Uterus (tissue), 2 donors: ENCODE results near the gene KRT84.

ENCODE experiments used
- POLR2A ChIP-seq, 2 donors: fragments of 450-650 bp; IDR thresholded peaks; one replicate each; pipeline ENCODE4 v1.6.1; 2016; ENCODE audit warnings: antibody characterized with exemption in 2 of 2, mild to moderate bottlenecking in 1 of 2, moderate library complexity in 1 of 2
- TF ChIP-seq, protein P1 (sequence below), 4 experiments: fragments of 200-600 bp in 2 of 4; fragments of 450-650 bp in 2 of 4; sonication (generic) in 2 of 4; IDR thresholded peaks; one replicate each; pipeline ENCODE4 v1.5.1; 2016 to 2019; ENCODE audit warnings: antibody characterized with exemption in 4 of 4, mild to moderate bottlenecking in 2 of 4, moderate library complexity in 1 of 4

DNA sequence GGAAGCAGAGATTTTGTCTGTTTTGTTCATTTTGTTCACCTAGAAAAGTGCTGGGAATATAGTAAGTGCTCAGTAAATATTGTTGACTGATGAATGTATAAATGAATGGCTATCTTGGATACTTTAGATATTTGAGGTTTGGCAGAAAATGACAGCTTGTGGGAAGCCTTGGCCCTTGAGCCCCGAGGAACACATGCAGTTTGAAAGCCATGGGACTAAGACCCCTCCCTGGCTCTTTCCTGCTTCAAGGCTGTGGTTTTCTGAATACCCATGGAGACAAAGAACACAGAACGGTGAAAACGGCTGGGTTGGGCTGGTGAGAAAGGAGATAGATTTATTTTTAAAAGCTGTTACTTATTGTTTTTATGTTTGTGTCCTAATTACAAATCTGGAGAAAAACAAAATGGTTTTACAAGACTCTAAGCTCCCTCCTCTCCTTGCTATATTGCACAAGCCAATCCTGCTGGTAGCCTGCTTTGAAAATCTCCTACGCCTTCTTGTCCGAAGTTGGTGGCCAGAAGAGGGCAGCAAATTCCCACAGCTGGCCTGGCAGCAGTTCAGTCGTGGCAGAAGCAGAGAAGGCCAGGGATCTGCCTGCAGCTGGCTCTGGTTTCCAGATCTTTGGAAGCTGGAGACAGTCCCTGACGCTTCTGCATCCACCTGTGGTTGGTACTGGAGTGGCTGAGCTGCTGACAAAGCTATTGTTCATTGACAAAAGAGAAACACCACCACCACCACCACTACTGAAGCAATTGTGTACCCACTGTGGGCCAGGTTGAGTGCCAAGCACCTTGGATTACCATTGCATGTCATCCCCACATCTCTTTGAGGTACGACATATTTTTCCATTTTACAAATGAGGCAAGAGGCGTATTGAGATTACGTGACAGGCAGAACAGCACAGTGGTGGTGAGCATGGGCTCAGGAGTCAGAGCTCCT lies 13.0 kb downstream of the KRT84 start:
- TF ChIP-seq, protein P1, sequence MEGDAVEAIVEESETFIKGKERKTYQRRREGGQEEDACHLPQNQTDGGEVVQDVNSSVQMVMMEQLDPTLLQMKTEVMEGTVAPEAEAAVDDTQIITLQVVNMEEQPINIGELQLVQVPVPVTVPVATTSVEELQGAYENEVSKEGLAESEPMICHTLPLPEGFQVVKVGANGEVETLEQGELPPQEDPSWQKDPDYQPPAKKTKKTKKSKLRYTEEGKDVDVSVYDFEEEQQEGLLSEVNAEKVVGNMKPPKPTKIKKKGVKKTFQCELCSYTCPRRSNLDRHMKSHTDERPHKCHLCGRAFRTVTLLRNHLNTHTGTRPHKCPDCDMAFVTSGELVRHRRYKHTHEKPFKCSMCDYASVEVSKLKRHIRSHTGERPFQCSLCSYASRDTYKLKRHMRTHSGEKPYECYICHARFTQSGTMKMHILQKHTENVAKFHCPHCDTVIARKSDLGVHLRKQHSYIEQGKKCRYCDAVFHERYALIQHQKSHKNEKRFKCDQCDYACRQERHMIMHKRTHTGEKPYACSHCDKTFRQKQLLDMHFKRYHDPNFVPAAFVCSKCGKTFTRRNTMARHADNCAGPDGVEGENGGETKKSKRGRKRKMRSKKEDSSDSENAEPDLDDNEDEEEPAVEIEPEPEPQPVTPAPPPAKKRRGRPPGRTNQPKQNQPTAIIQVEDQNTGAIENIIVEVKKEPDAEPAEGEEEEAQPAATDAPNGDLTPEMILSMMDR (IDR thresholded peaks at IDR 0.05) = peak; percentile 61 to 80 (median 74)
- TF ChIP-seq POLR2A (IDR thresholded peaks at IDR 0.05) = no peak
